ENCODE data around the gene EHMT2.
"Not testable (repeated sequence)": the region's sequence is repeated elsewhere in the genome, so short reads cannot be mapped to it uniquely, and the experiment has no call there.

EHMT2 gene

GRCh38 chr6:31897612-31898382 is at the start of gene EHMT2:
EHMT2 (minus strand) TSS chr6:31897698; CDS start chr6:31897677, 21 bp downstream.
- peak; percentile 82 for DNase-seq

DNA sequence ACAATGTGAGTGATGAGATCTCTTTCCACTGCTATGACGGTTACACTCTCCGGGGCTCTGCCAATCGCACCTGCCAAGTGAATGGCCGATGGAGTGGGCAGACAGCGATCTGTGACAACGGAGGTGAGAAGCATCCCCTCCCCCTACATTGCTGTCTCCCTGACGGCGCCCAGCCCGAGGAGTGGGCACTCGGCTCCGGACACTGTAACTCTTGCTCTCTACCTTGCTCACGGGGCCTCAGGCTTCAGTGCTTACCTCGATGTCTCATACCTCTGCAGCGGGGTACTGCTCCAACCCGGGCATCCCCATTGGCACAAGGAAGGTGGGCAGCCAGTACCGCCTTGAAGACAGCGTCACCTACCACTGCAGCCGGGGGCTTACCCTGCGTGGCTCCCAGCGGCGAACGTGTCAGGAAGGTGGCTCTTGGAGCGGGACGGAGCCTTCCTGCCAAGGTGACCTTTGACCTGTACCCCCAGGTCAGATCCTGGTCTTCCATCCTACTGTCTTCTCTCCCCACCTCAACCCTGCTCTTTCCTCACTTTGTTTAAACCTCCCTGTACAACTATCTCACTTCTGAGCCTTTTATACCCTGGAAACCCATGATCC is 49.7 kb upstream of the EHMT2 start:
- no peak for DNase-seq

DNA sequence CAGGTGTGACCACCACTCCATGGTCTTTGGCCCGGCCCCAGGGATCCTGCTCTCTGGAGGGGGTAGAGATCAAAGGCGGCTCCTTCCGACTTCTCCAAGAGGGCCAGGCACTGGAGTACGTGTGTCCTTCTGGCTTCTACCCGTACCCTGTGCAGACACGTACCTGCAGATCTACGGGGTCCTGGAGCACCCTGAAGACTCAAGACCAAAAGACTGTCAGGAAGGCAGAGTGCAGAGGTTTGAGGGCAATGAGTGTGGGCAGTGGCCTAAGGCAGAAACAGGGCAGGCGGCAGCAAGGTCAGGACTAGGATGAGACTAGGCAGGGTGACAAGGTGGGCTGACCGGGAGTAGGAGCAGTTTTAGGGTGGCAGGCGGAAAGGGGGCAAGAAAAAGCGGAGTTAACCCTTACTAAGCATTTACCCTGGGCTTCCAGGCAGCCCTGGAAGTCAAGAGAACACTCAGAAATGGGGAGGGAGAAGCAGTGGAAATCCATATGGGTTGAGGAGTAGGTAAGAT is 48.9 kb upstream of the EHMT2 start:
- DNase-seq: no peak

DNA sequence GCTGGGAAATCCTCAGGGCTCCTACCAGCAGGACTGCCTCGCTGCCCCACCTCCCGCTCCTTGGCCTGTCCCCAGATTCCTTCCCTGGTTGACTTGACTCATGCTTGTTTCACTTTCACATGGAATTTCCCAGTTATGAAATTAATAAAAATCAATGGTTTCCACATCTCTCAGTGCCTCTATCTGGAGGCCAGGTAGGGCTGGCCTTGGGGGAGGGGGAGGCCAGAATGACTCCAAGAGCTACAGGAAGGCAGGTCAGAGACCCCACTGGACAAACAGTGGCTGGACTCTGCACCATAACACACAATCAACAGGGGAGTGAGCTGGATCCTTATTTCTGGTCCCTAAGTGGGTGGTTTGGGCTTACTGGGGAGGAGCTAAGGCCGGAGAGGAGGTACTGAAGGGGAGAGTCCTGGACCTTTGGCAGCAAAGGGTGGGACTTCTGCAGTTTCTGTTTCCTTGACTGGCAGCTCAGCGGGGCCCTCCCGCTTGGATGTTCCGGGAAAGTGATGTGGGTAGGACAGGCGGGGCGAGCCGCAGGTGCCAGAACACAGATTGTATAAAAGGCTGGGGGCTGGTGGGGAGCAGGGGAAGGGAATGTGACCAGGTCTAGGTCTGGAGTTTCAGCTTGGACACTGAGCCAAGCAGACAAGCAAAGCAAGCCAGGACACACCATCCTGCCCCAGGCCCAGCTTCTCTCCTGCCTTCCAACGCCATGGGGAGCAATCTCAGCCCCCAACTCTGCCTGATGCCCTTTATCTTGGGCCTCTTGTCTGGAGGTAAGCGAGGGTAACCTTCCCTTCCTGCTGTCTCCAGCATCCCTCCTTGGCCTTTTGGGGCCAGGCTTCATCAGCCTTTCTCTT is 48.2 kb upstream of the EHMT2 start, which contains the start of gene CFB:
CFB (plus strand) TSS at position 589 of the 863 bp plus-strand sequence; CDS start at position 716, 127 bp downstream.
- no peak for DNase-seq

DNA sequence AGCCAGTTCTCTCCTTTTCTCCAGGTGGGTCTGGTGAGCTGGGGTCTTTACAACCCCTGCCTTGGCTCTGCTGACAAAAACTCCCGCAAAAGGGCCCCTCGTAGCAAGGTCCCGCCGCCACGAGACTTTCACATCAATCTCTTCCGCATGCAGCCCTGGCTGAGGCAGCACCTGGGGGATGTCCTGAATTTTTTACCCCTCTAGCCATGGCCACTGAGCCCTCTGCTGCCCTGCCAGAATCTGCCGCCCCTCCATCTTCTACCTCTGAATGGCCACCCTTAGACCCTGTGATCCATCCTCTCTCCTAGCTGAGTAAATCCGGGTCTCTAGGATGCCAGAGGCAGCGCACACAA is 47.6 kb upstream of the EHMT2 start:
- DNase-seq: no peak

DNA sequence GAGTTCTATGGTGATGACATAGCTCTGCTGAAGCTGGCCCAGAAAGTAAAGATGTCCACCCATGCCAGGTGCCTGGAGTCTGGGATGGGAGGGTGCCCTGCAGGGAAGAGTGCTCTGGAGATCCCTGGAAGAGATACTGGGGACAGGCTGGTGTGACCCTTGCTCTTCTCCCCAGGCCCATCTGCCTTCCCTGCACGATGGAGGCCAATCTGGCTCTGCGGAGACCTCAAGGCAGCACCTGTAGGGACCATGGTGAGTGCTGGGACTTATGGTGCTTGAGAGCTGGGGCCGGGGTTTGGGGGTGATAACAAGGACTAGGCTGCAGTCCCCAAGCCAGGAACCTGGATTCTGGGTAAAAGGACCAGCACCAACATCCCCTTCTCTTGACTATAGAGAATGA is 46.2 kb upstream of the EHMT2 start:
- no peak for DNase-seq

DNA sequence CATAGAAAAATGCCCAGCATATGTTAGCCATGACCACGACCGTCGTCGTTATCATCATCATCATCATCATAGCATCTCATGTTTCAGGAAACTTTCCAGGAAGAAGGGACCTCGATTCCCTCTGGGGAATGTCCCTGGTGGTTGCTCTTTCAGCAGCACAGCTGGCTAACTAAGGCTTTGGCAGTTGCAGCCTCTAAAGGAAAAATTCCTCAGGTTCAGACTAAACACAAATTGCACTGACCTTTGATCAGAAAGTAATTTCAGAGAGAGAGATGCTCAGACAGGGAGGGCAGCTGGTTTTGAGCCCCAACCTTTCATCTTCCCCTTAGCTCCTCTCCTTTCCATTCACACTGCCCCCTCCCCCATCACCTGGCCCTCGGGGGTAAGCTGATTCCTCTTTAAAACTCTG is 42.8 kb upstream of the EHMT2 start:
- no peak for DNase-seq

GRCh38 chr6:31935823-31936222 is 38.3 kb upstream of the EHMT2 start:
- no peak for DNase-seq

DNA sequence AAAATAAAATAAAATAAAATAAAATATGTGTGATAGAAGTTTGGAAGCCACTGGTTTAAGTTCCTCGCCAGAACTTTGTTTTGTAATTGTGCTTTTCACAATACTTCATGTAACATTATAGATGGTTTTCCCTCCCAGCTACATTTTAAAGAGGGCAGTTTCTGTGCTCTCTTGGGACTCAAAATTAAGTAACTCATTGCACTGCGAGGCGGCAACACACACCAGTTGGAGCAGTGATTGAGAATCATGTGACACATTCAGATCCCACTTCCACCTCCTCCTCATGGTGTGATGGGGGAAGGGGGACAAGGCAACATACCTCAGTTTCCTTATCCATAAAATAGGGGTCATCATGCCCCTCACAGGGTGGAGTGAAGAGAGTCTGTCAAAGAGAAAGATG is 37.5 kb upstream of the EHMT2 start:
- no peak for DNase-seq

DNA sequence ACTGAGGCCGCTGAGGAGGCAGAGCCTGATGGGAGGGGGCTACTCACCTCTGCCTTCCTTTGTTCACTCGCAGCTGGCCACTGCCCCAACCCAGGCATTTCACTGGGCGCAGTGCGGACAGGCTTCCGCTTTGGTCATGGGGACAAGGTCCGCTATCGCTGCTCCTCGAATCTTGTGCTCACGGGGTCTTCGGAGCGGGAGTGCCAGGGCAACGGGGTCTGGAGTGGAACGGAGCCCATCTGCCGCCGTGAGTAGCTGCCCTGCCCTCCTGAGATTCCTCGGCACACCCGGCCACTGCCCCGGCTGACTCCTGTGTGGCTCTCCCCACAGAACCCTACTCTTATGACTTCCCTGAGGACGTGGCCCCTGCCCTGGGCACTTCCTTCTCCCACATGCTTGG is 36.0 kb upstream of the EHMT2 start:
- DNase-seq: no peak

- not testable (repeated sequence) for DNase-seq
Observed at GRCh38 chr6:31932137-31932536, 34.6 kb upstream of the EHMT2 start.

DNA sequence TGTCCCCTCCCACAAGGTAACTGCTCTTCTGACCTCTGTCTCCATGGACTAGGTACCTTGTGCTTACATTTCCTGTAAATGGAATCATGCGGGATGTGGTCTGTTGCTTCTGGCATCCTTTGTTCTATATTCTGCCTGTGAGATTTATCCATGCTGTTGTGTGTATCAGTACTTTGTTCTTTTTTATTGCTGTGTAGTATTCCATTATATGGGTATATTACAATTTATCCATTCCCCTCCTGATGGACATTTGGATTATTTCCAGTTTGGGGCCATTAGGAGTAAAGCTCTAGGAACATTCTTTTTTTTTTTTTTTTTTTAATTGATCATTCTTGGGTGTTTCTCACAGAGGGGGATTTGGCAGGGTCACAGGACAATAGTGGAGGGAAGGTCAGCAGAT is 33.5 kb upstream of the EHMT2 start:
- DNase-seq: no peak

- no peak for DNase-seq
Observed at GRCh38 chr6:31928672-31928939, 31.1 kb upstream of the EHMT2 start.

DNA sequence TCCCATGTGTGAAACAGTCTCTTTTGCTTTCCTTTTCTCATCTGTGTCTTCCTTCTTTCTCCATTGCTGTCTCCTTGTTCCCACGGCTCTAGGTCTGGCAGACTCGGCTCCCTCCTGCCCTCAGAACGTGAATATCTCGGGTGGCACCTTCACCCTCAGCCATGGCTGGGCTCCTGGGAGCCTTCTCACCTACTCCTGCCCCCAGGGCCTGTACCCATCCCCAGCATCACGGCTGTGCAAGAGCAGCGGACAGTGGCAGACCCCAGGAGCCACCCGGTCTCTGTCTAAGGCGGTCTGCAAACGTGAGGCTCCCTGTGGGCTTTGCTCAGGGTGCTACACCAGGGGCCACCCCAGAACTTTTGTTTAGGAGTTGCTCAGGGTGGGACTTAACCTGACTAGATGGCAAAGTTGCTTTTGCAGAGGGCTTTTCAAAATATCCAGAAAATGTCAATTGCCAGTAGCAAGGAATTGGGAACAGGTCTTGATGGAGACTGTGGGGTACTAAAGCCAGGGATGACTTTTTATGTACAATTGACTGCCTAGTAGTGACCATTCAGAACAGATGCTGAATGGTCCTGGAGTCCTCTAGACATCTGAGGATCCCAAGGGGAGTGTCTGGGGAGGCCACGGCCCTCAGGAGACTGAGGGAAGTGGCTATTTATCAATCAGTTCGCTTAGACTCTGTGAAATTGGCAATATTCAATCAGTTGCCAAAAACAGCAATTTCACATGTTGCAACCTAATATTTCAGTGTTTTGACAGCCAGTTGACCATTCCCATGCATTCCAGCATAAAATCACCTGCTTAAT is 30.6 kb upstream of the EHMT2 start:
- no peak for DNase-seq

- peak; percentile 14 for DNase-seq
Observed at GRCh38 chr6:31927242-31927862, 29.9 kb upstream of the EHMT2 start, which contains the start of gene C2. C2 (plus strand) TSS chr6:31927717; CDS start chr6:31927753, 36 bp downstream.

DNA sequence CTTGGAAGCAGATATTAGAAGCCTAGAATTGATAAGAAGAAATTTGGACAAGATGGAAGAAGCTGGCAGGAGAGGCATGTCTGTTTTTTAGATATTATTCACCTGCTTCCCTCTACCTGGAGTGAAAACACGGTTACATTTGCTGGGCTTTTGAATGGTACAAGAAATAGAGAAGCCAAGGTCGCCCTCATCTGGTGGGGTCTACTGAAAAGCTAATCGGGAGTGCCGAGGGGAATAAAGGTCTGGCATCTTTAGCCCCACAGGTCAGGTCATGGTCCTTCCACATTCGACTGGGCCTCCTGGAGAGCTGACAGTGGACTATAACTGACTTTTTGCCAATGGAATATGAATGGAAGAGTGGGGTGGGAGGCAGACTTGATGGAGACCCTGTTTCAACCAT is 25.4 kb upstream of the EHMT2 start:
- no peak for DNase-seq

DNA sequence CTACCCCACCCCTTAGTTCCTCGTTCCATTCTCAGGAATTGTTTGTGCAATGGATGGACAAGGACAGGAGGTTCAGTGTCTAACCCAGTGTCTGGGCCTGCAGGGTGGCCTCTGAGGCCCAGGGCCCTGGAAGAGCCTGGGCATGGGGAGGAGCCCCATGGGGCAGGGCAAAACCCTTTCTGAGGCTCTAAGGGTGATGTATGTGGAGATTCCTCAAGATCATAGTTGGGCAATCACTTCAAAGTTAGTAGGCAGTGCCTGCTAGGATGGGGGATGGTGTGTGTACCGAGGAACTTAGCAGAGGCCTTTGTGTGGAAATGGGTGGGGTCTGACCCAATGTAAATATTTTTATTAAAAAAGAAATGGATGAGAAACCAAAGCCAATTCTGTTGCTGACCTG is 23.3 kb upstream of the EHMT2 start:
- DNase-seq: no peak

DNA sequence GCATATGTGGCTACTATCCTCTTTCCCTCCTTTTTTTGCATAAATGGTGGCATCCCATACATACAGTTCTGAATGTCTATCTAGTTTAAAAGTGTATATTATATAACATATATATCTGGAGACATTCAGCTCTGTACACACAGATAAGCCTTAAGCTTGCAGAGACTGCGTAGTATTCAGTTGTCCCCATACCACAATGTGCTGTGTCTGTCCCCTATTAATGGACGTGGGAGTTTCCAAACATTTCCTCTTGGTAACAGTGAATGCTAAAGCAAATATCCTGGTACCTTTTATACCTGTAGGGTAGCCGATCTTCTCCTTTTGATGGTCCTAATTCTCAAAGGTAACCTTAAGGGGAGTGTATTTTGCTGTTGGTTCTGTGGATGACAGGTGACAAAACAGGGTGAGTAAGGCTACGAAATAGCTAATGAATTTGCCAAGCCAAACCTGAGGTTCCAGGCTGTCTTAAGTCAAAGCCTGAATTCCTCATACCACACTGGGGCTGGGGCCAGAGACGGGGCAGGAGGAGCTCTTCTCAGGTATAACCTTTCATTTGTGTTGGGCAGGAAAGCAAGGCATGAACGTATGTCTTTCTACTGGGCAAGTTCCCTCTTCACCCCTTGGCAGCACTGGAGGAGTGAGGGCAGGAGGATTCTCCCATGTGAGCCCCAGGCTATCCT is 22.3 kb upstream of the EHMT2 start:
- DNase-seq: no peak

DNA sequence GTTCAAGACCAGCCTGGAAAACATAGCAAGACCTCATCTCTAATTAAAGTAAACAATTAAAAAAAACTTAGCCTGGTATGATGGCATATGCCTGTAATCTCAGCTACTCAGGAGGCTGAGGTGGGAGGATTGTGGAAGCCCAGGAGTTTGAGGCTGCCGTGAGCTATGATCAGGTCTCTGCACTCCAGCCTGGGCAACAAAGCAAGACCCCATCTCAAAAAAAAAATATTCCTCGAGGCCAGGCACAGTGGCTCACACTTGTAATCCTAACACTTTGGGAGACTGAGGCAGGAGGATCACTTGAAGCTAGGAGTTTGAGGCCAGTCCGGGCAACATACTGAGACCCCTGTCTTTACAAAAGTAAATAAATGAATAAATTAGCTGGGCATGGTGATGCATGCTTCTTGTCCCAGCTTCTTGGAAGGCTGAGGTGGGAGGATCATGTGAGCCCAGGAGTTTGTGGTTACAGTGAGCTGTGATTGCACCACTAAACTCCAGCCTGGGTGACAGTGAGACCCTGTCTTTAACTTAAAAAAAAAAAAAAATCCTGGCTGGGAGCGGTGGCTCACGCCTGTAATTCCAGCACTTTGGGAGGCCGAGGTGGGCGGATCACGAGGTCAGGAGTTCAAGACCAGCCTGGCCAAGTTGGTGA is 20.7 kb upstream of the EHMT2 start:
- no peak for DNase-seq

- no peak for DNase-seq
Observed at GRCh38 chr6:31915756-31916155, 18.3 kb upstream of the EHMT2 start.

- DNase-seq: no peak
Observed at GRCh38 chr6:31915351-31915750, 17.9 kb upstream of the EHMT2 start.

Measured in CD4-positive, alpha-beta T cell treated with Interferon gamma for 1 hour (primary cell).